GM23338 (cell line): ENCODE results near the gene ARMC8. TPM values are rescaled to one million over a fixed set of nuclear protein-coding genes. Genes with fewer than 3 reads are reported as not detected.

Source experiments
- ATAC-seq: fragments of 200-7000 bp; cut with Tn5 transposase; 3 replicates; pipeline ENCODE4 v1.9.1; 2020
- DNase-seq: peaks from one replicate; pipeline ENCODE4 v3.0.0-alpha.2; 2015; ENCODE audit warnings: low spot score
- H2AFZ ChIP-seq: fragments of 200-600 bp; sonication (generic); 2 replicates; pipeline ENCODE4 v1.8.0; 2016; ENCODE audit warnings: antibody characterized with exemption, mild to moderate bottlenecking, moderate library complexity
- H3F3A ChIP-seq: fragments of 200-600 bp; sonication (generic); replicated peaks from 2 replicates; pipeline ENCODE4 v1.8.0; 2017; ENCODE audit warnings: antibody characterized with exemption, mixed run types, low read depth
- H3K27ac ChIP-seq: fragments of 200-600 bp; sonication (generic); 2 replicates; pipeline ENCODE4 v1.6.1; 2016; ENCODE audit warnings: low read depth
- H3K27me3 ChIP-seq: fragments of 200-600 bp; sonication (generic); 2 replicates; pipeline ENCODE4 v1.8.0; 2016; ENCODE audit warnings: mild to moderate bottlenecking, mixed run types, moderate library complexity; ENCODE audit not compliant: insufficient read depth
- H3K36me3 ChIP-seq: fragments of 200-600 bp; sonication (generic); 2 replicates; pipeline ENCODE4 v1.8.0; 2016; ENCODE audit warnings: mild to moderate bottlenecking; ENCODE audit not compliant: insufficient read depth
- H3K4me1 ChIP-seq: fragments of 200-600 bp; sonication (generic); 2 replicates; pipeline ENCODE4 v1.8.0; 2016; ENCODE audit warnings: mild to moderate bottlenecking, moderate library complexity; ENCODE audit not compliant: insufficient read depth
- H3K4me2 ChIP-seq: fragments of 200-600 bp; sonication (generic); 2 replicates; pipeline ENCODE4 v1.7.1; 2017; ENCODE audit warnings: mixed run types
- H3K4me3 ChIP-seq: fragments of 200-600 bp; sonication (generic); 2 replicates; pipeline ENCODE4 v1.6.1; 2016; ENCODE audit warnings: mixed run types
- H3K79me2 ChIP-seq: fragments of 200-600 bp; sonication (generic); replicated peaks from 2 replicates; pipeline ENCODE4 v1.8.0; 2017; ENCODE audit warnings: mild to moderate bottlenecking; ENCODE audit not compliant: insufficient read depth
- H3K9me2 ChIP-seq: fragments of 200-600 bp; sonication (generic); 2 replicates; pipeline ENCODE4 v1.8.0; 2017; ENCODE audit not compliant: insufficient read depth
- H4K20me1 ChIP-seq: fragments of 200-600 bp; sonication (generic); replicated peaks from 2 replicates; pipeline ENCODE4 v1.8.0; 2017; ENCODE audit warnings: mild to moderate bottlenecking; ENCODE audit not compliant: insufficient read depth
- H3K27ac Mint-ChIP-seq: 2 replicates; pipeline ENCODE4 v1.8.0; 2020; ENCODE audit warnings: inconsistent platforms, mild to moderate bottlenecking, moderate library complexity, mixed read lengths
- H3K27me3 Mint-ChIP-seq: 3 replicates; pipeline ENCODE4 v1.8.0; 2022; ENCODE audit warnings: low read depth, mild to moderate bottlenecking, moderate library complexity, mixed read lengths, inconsistent platforms; ENCODE audit not compliant: insufficient read depth, poor library complexity
- H3K36me3 Mint-ChIP-seq: 3 replicates; pipeline ENCODE4 v1.8.0; 2021; ENCODE audit warnings: low read depth, mild to moderate bottlenecking, inconsistent platforms, moderate library complexity, mixed read lengths
- H3K4me1 Mint-ChIP-seq: 3 replicates; pipeline ENCODE4 v1.8.0; 2020; ENCODE audit warnings: mild to moderate bottlenecking, inconsistent platforms, mixed read lengths
- H3K4me3 Mint-ChIP-seq: 3 replicates; pipeline ENCODE4 v1.8.0; 2021; ENCODE audit warnings: moderate library complexity, mild to moderate bottlenecking, inconsistent platforms, mixed read lengths
- H3K9me3 Mint-ChIP-seq: 3 replicates; pipeline ENCODE4 v1.8.0; 2020; ENCODE audit warnings: moderate library complexity, mild to moderate bottlenecking, inconsistent platforms, mixed read lengths
- CREB1 ChIP-seq: fragments of 250-450 bp; sonication (Bioruptor Pico); IDR thresholded peaks from 2 replicates; pipeline ENCODE4 v1.5.0; 2020; ENCODE audit warnings: low read depth, mild to moderate bottlenecking, moderate library complexity
- EZH2 ChIP-seq: fragments of 200-600 bp; sonication (generic); IDR thresholded peaks from one replicate; pipeline ENCODE4 v1.8.0; 2017; ENCODE audit warnings: antibody characterized with exemption, mild to moderate bottlenecking, low read depth; ENCODE audit not compliant: unreplicated experiment
- EZH2phosphoT487 ChIP-seq: fragments of 200-600 bp; sonication (generic); IDR thresholded peaks from one replicate; pipeline ENCODE4 v1.8.1; 2018; ENCODE audit warnings: antibody characterized with exemption; ENCODE audit not compliant: unreplicated experiment
- JUNB ChIP-seq: IDR thresholded peaks from one replicate; pipeline ENCODE4 v1.6.1; 2016; ENCODE audit warnings: antibody characterized with exemption; ENCODE audit not compliant: unreplicated experiment
- NANOG ChIP-seq: IDR thresholded peaks from 2 replicates; pipeline ENCODE4 v1.6.1; 2016; ENCODE audit warnings: antibody characterized with exemption, borderline replicate concordance
- POLR2AphosphoS5 ChIP-seq: IDR thresholded peaks from 2 replicates; pipeline ENCODE4 v1.6.1; 2016; ENCODE audit warnings: antibody characterized with exemption, low read depth
- STAT1 ChIP-seq: IDR thresholded peaks from one replicate; pipeline ENCODE4 v1.6.1; 2016; ENCODE audit warnings: antibody characterized with exemption; ENCODE audit not compliant: unreplicated experiment
- ZNF114 ChIP-seq: fragments of 250-450 bp; sonication (Bioruptor Pico); IDR thresholded peaks from 2 replicates; pipeline ENCODE4 v1.5.0; 2020; ENCODE audit warnings: mild to moderate bottlenecking, moderate library complexity
- ZNF331 ChIP-seq: fragments of 250-450 bp; sonication (Bioruptor Pico); IDR thresholded peaks from 2 replicates; pipeline ENCODE4 v1.5.0; 2020; ENCODE audit warnings: low read depth, mild to moderate bottlenecking, moderate library complexity
- polyA plus RNA-seq: library from polyadenylated mRNA; unstranded; fragments of >200 nt; fragmentation: Nextera tagmentation; extraction: Ambion mirVana; gene quantifications from 2 replicates; pipeline ENCODE4 v1.2.1, GENCODE V29; 2016
- total RNA-seq: library from RNA; depleted of rRNA; stranded (reverse); fragments of >200 nt; shearing (Covaris generic); gene quantifications from 2 replicates; pipeline ENCODE4 v1.2.3, GENCODE V29; 2014
- TF ChIP-seq, protein P1 (sequence below), 2 experiments: fragments of 200-600 bp in 1 of 2; sonication (generic) in 1 of 2; conservative IDR thresholded peaks; 2 replicates each; pipeline versions ENCODE4 v1.5.1 to v1.6.1; 2016 to 2017; ENCODE audit warnings: antibody characterized with exemption in 2 of 2, low read depth in 2 of 2, mild to moderate bottlenecking in 2 of 2, moderate library complexity in 1 of 2
- TF ChIP-seq, protein P2 (sequence below): fragments of 250-450 bp; sonication (Bioruptor Pico); IDR thresholded peaks from 2 replicates; pipeline ENCODE4 v1.5.0; 2020; ENCODE audit warnings: mild to moderate bottlenecking, moderate library complexity
- TF ChIP-seq, protein P3 (sequence below): IDR thresholded peaks from 2 replicates; pipeline ENCODE4 v1.6.1; 2016; ENCODE audit warnings: antibody characterized with exemption

Gene ARMC8
- total and polyA plus RNA-seq, 2 experiments from 2014 or later, result 36.8 to 61.4 TPM

DNA sequence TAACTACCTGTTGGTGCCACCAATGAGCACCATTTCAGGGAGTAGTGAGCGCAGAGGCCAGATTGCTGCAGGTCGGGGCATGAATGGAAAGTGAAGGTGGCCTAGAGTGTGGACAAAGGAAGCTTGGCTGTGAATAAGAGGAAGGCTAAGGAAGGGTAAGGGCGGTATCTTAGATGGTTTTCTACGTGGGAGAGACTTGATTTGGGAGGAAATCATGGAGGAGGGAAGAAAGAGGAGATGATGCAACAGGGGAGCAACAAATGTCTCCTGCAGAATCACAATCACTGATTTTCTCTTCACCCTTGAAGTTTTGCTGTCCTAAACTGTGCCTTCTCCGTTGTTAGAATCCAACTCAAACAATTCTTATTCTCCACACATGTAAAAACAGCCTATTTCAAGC is 120.8 kb downstream of the ARMC8 start (continued):
- TF ChIP-seq, protein P1, sequence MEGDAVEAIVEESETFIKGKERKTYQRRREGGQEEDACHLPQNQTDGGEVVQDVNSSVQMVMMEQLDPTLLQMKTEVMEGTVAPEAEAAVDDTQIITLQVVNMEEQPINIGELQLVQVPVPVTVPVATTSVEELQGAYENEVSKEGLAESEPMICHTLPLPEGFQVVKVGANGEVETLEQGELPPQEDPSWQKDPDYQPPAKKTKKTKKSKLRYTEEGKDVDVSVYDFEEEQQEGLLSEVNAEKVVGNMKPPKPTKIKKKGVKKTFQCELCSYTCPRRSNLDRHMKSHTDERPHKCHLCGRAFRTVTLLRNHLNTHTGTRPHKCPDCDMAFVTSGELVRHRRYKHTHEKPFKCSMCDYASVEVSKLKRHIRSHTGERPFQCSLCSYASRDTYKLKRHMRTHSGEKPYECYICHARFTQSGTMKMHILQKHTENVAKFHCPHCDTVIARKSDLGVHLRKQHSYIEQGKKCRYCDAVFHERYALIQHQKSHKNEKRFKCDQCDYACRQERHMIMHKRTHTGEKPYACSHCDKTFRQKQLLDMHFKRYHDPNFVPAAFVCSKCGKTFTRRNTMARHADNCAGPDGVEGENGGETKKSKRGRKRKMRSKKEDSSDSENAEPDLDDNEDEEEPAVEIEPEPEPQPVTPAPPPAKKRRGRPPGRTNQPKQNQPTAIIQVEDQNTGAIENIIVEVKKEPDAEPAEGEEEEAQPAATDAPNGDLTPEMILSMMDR (conservative IDR thresholded peaks at IDR 0.05; ENCODE audit: low read depth in 2 of 2), result no peak
- TF ChIP-seq STAT1, result no peak

DNA sequence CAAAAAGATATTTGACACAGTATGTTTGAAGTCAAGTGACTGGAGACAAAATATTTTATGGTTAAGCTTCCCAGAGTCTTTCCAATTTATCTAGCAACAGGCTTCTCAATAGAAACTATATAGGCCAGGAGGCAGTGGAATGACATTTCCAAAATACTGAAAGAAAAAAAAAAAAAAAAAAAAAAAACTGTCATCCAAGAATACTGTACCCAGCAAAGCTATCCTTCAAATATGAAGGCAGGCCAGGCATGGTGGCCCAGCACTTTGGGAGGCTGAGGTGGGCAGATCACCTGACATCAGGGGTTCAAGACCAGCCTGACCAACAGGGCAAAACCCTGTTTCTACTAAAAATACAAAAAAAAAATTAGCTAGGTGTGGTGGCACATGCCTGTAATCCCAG is 121.7 kb downstream of the ARMC8 start:
- Mint-ChIP-seq H3K4me1 (no peaks in the 10 kb centered on the region), H3K27ac (no peak overlapping the region), H3K4me3 (no peak overlapping the region), H3K27me3 (peaks cover 5% of the 10 kb centered on the region), H3K9me3 (peaks cover 31% of the 10 kb centered on the region), H3K36me3 (peaks cover 20% of the 10 kb centered on the region)
- no peaks in the 10 kb centered on the region for H3K79me2 ChIP-seq
- no peak overlapping the region for H3K4me3 ChIP-seq
- no peak overlapping the region for H2AFZ ChIP-seq
- no peaks in the 10 kb centered on the region for H4K20me1 ChIP-seq
- no peak for ATAC-seq
- no peak for DNase-seq
- H3F3A ChIP-seq, result no peaks in the 10 kb centered on the region
- peaks cover 16% of the 10 kb centered on the region; the same call in 1 of the 2 replicates for H3K9me2 ChIP-seq
- no peak overlapping the region for H3K4me2 ChIP-seq
- H3K36me3 ChIP-seq, result 0 out of 2 replicates have a peak, but pooled peaks cover 3% of the 10 kb centered on the region
- H3K27ac ChIP-seq, result no peak overlapping the region
- H3K27me3 ChIP-seq, result no peaks in the 10 kb centered on the region
- no peaks in the 10 kb centered on the region for H3K4me1 ChIP-seq
- TF ChIP-seq EZH2phosphoT487 (no peak), ZNF331 (CRISPR knock-in tag) (no peak), ZNF114 (no peak), CREB1 (CRISPR knock-in tag) (no peak), JUNB (no peak), EZH2 (no peak), POLR2AphosphoS5 (no peak), NANOG (no peak)
- TF ChIP-seq, protein P1 (conservative IDR thresholded peaks at IDR 0.05; ENCODE audit: low read depth in 2 of 2), result no peak
- TF ChIP-seq, protein P2, sequence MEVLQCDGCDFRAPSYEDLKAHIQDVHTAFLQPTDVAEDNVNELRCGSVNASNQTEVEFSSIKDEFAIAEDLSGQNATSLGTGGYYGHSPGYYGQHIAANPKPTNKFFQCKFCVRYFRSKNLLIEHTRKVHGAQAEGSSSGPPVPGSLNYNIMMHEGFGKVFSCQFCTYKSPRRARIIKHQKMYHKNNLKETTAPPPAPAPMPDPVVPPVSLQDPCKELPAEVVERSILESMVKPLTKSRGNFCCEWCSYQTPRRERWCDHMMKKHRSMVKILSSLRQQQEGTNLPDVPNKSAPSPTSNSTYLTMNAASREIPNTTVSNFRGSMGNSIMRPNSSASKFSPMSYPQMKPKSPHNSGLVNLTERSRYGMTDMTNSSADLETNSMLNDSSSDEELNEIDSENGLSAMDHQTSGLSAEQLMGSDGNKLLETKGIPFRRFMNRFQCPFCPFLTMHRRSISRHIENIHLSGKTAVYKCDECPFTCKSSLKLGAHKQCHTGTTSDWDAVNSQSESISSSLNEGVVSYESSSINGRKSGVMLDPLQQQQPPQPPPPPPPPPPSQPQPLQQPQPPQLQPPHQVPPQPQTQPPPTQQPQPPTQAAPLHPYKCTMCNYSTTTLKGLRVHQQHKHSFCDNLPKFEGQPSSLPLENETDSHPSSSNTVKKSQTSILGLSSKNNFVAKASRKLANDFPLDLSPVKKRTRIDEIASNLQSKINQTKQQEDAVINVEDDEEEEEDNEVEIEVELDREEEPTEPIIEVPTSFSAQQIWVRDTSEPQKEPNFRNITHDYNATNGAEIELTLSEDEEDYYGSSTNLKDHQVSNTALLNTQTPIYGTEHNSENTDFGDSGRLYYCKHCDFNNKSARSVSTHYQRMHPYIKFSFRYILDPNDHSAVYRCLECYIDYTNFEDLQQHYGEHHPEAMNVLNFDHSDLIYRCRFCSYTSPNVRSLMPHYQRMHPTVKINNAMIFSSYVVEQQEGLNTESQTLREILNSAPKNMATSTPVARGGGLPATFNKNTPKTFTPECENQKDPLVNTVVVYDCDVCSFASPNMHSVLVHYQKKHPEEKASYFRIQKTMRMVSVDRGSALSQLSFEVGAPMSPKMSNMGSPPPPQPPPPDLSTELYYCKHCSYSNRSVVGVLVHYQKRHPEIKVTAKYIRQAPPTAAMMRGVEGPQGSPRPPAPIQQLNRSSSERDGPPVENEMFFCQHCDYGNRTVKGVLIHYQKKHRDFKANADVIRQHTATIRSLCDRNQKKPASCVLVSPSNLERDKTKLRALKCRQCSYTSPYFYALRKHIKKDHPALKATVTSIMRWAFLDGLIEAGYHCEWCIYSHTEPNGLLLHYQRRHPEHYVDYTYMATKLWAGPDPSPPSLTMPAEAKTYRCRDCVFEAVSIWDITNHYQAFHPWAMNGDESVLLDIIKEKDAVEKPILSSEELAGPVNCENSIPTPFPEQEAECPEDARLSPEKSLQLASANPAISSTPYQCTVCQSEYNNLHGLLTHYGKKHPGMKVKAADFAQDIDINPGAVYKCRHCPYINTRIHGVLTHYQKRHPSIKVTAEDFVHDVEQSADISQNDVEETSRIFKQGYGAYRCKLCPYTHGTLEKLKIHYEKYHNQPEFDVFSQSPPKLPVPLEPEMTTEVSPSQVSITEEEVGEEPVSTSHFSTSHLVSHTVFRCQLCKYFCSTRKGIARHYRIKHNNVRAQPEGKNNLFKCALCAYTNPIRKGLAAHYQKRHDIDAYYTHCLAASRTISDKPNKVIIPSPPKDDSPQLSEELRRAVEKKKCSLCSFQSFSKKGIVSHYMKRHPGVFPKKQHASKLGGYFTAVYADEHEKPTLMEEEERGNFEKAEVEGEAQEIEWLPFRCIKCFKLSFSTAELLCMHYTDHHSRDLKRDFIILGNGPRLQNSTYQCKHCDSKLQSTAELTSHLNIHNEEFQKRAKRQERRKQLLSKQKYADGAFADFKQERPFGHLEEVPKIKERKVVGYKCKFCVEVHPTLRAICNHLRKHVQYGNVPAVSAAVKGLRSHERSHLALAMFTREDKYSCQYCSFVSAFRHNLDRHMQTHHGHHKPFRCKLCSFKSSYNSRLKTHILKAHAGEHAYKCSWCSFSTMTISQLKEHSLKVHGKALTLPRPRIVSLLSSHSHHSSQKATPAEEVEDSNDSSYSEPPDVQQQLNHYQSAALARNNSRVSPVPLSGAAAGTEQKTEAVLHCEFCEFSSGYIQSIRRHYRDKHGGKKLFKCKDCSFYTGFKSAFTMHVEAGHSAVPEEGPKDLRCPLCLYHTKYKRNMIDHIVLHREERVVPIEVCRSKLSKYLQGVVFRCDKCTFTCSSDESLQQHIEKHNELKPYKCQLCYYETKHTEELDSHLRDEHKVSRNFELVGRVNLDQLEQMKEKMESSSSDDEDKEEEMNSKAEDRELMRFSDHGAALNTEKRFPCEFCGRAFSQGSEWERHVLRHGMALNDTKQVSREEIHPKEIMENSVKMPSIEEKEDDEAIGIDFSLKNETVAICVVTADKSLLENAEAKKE (CRISPR knock-in tag), result no peak
- TF ChIP-seq, protein P3, sequence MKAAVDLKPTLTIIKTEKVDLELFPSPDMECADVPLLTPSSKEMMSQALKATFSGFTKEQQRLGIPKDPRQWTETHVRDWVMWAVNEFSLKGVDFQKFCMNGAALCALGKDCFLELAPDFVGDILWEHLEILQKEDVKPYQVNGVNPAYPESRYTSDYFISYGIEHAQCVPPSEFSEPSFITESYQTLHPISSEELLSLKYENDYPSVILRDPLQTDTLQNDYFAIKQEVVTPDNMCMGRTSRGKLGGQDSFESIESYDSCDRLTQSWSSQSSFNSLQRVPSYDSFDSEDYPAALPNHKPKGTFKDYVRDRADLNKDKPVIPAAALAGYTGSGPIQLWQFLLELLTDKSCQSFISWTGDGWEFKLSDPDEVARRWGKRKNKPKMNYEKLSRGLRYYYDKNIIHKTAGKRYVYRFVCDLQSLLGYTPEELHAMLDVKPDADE, result no peak
